ENCODE data around the gene FCF1. TPM values are rescaled to one million over a fixed set of nuclear protein-coding genes. Genes with fewer than 3 reads are reported as not detected.

FCF1 gene
- total RNA-seq (10 to 100 TPM; 65.8 to 66.8 TPM), polyA plus RNA-seq (10 to 100 TPM; 31.7 to 37.1 (median 34.7) TPM), total RNA-seq (38.1 to 85.2 (median 46.4) reads per million in 6 experiments)

DNA sequence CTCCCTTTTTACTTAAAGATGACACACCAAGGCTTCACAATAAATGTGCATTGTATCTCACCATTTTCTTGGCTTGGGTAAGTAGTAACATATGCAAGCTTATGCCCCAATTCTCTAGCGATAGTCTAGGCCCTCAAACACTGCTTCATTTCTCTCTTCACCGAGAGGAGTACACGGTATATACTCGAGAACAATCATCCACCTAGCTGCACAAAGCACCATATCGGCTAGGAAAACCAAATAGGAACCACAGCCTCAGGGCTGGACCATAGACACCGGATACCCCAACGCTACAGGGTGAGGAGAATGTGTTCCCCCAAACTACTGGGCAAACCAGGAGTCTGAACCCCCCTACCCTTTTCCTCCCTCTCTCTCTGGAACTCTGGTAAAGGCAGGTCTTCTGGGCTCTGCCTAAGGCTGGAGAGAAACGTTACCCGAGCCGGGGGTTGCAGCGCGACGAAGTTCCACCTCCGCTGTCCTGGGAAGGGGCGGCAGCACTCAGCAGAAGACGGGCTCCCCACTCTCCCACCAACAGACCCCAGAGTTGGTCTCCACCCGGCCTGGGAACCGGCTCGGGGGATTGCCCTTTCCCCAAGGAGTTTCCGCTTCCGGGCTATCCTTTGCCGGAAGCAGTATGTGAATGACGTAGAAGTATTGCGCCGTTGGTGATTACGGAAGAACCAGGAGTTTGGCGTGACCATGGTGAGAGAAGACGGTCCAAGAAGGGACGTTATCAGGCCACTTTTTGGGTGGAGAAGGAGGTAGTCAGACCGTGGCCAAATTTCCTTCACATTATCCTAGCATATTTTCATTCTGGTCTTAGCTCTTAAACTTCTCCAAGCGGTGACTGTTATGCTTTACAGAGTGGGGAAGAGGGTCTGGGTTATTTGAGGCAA lies at the start of gene FCF1, which contains the start of gene AREL1:
FCF1 (plus strand) TSS at position 646 of the 896 bp plus-strand sequence; CDS start at position 700, 54 bp downstream.
AREL1 (minus strand) TSS at position 582 of the 896 bp plus-strand sequence. CDS start 27,465 bp downstream, outside the sequence.
- DNase-seq (peak; percentile 60 to 90 (median 84)), ATAC-seq (peak; percentile 95)
- Mint-ChIP-seq H3K27me3 (no peaks in the 10 kb centered on the region), H3K4me3 (peak within 1 kb of the TSS; percentile 90 to 98 (median 96)), H3K27ac (peak within 1 kb of the TSS; percentile 95 to 99 (median 98)), H3K9me3 (no peaks in the 10 kb centered on the region), H3K36me3 (peaks cover 5 to 33% (median 10%) of the 10 kb centered on the region in 3 donors), H3K4me1 (peaks cover 21 to 67% (median 61%) of the 10 kb centered on the region in 4 donors)
- POLR2A ChIA-PET: interaction anchor here (0.9 to 1.4 kb wide), 4 partner anchors 9 to 104 kb away, joined by 3 to 5 read pairs (median 4); no protein-coding TSS in a partner anchor

DNA sequence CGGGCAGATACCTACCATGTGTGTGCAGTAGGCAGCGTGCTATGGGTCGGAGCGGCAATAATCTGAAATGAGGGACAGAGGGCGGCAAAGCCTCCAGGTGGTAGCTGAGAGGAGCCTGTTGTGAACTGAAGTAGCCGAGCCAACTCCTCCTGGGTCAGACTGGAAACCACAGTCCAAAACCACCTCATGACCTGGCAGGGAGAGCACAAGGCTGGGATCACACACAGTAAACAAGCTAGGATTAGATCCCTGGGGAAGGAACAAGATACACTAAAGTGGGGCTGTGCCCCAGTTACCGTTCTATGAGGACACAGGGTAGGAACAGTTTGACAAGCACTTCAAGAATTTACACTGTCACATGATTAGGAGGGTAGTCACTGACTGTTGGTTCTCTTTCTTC lies 49.1 kb upstream of the FCF1 start:
- POLR2A ChIA-PET: no interaction called here
- no peak overlapping the region for H3K4me3 Mint-ChIP-seq
- DNase-seq: no peak
- peak overlapping the region in 3 of 10 donors; percentile 37 to 71 (median 63) for H3K27ac Mint-ChIP-seq
- H3K27me3 Mint-ChIP-seq: no peaks in the 10 kb centered on the region
- ATAC-seq: no peak
- H3K9me3 Mint-ChIP-seq: no peaks in the 10 kb centered on the region
- H3K4me1 Mint-ChIP-seq: peaks cover 0 to 1% (median 0%) of the 10 kb centered on the region in 4 donors
- H3K36me3 Mint-ChIP-seq: peaks cover 7 to 87% (median 14%) of the 10 kb centered on the region in 3 donors

DNA sequence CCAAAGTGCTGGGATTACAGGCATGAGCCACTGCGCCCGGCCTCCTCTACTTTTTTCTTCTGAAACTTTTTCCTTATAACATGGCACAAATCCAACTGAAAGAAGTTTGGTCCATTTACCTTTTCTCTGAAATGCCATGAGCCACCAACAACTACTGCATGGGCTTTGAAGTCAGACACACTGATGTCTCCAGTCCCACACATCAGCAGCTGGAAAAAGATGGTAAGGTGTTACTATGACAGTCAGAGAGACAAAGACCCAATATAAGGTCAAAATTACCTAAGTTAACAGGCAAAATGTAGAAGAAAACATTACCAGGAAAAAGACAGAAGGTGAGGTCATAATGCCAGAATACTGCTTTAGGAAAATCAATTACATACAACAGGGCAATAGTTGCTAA lies 48.2 kb upstream of the FCF1 start:
- POLR2A ChIA-PET: no interaction called here
- Mint-ChIP-seq H3K27me3 (no peaks in the 10 kb centered on the region), H3K9me3 (no peaks in the 10 kb centered on the region), H3K4me1 (peaks cover 0 to 1% (median 0%) of the 10 kb centered on the region in 4 donors), H3K4me3 (no peak overlapping the region), H3K27ac (no peak overlapping the region), H3K36me3 (peaks cover 11 to 91% (median 22%) of the 10 kb centered on the region in 3 donors)
- ATAC-seq: no peak
- no peak for DNase-seq

GRCh38 chr14:74667758-74668157 lies 45.2 kb upstream of the FCF1 start:
- ATAC-seq (no peak), DNase-seq (no peak)
- POLR2A ChIA-PET: interaction anchor here (0.5 kb wide), 1 partner anchor 95 kb away, joined by 3 read pairs; no protein-coding TSS in a partner anchor
- H3K36me3 Mint-ChIP-seq: peaks cover 17 to 93% (median 32%) of the 10 kb centered on the region in 3 donors
- peak overlapping the region in 1 of 10 donors; percentile 53 for H3K27ac Mint-ChIP-seq
- H3K27me3 Mint-ChIP-seq: no peaks in the 10 kb centered on the region
- peaks cover 0 to 3% (median 0%) of the 10 kb centered on the region in 4 donors for H3K4me1 Mint-ChIP-seq
- H3K4me3 Mint-ChIP-seq: no peak overlapping the region
- H3K9me3 Mint-ChIP-seq: no peaks in the 10 kb centered on the region

DNA sequence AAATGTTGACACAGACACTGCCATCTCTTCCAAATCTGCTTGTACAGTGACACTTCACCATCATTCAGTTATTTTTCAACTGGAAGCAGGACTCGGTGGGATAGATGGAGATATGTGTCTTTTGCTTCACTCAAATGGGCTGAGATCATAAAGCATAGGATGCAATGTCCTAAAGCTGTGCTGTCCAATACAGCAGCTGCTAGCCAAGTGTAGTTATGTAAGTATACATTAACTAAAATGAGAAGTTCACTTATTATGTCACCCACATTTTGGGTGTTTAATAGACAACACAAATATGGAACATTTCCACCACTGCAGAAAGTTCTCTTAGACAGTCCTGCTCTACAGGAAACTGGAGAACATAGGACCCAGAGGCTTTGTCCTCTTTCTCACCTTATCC lies 43.7 kb upstream of the FCF1 start:
- ATAC-seq (no peak), DNase-seq (no peak)
- Mint-ChIP-seq H3K4me3 (no peak overlapping the region), H3K27ac (no peak overlapping the region), H3K9me3 (no peaks in the 10 kb centered on the region), H3K4me1 (peaks cover 0 to 3% (median 0%) of the 10 kb centered on the region in 4 donors), H3K27me3 (no peaks in the 10 kb centered on the region), H3K36me3 (peaks cover 10 to 93% (median 35%) of the 10 kb centered on the region in 3 donors)
- POLR2A ChIA-PET: interaction anchor here (0.6 kb wide), 1 partner anchor 20 kb away, joined by 9 read pairs; no protein-coding TSS in a partner anchor

GRCh38 chr14:74669846-74670245 lies 43.1 kb upstream of the FCF1 start:
- Mint-ChIP-seq H3K4me3 (no peak overlapping the region), H3K27ac (peak overlapping the region in 1 of 10 donors; percentile 0), H3K9me3 (no peaks in the 10 kb centered on the region), H3K36me3 (peaks cover 10 to 91% (median 33%) of the 10 kb centered on the region in 3 donors), H3K4me1 (peaks cover 0 to 3% (median 0%) of the 10 kb centered on the region in 4 donors), H3K27me3 (no peaks in the 10 kb centered on the region)
- ATAC-seq (no peak), DNase-seq (no peak)
- POLR2A ChIA-PET: no interaction called here

DNA sequence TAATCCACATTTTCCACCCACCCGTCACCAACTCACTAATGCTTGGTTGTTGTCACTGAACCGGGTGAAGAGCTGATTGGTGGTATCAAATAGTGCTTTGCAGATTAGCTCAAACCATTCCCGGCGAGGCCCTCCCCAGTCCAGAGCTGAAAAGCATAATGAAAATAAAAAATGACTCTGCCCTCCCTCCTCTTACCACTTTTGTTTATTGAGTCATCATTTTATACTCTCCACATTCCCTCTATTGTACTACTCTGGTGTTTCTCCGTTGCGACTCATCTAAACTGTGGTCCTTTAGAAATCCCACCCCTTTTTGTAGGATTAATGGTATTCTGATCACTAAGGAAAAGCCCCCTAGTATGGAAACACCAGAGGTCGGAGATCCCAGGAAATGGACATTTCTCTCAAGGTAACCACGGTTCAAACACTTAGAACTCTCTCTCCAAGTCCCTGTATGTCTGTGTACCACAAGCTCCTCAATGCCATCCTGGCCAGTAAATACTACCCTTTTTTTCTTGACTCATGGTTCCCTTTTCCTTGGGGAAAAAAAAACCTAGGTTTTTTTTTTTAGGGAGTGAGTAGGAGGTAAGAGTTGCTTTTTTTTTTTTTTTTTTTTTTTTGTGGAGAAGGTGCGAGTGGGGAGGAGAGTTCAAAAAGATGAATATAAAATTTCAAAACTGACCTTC lies 42.1 kb upstream of the FCF1 start:
- ATAC-seq (no peak), DNase-seq (no peak)
- POLR2A ChIA-PET: no interaction called here
- Mint-ChIP-seq H3K9me3 (no peaks in the 10 kb centered on the region), H3K27me3 (no peaks in the 10 kb centered on the region), H3K36me3 (peaks cover 15 to 92% (median 35%) of the 10 kb centered on the region in 3 donors), H3K4me3 (no peak overlapping the region), H3K27ac (no peak overlapping the region), H3K4me1 (peaks cover 0 to 3% (median 0%) of the 10 kb centered on the region in 4 donors)

DNA sequence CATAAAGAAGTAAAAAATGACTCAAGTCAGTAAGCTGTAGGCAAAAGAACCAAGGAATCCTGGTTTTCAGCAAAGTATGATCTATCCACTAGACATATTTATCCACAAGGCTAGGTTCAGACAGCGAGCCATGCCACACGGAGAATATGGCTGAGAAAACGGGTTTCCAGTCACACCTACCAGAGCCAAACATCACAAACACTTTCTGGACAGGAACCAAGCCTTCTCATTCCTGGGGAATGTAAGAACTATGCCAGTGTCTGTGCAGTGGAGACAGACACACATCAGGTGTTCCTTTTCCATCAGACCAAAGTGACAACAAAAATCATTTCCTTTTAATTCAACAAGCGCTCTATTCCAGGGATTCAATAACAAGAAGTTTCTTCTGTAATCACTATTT lies 41.2 kb upstream of the FCF1 start:
- H3K36me3 Mint-ChIP-seq: peaks cover 15 to 91% (median 41%) of the 10 kb centered on the region in 3 donors
- no peak for ATAC-seq
- no peak for DNase-seq
- H3K27me3 Mint-ChIP-seq: no peaks in the 10 kb centered on the region
- H3K27ac Mint-ChIP-seq: no peak overlapping the region
- peaks cover 0 to 3% (median 0%) of the 10 kb centered on the region in 4 donors for H3K4me1 Mint-ChIP-seq
- POLR2A ChIA-PET: no interaction called here
- no peaks in the 10 kb centered on the region for H3K9me3 Mint-ChIP-seq
- H3K4me3 Mint-ChIP-seq: no peak overlapping the region

GRCh38 chr14:74673768-74674167 lies 39.2 kb upstream of the FCF1 start:
- peaks cover 15 to 87% (median 41%) of the 10 kb centered on the region in 3 donors for H3K36me3 Mint-ChIP-seq
- H3K4me3 Mint-ChIP-seq: no peak overlapping the region
- H3K27ac Mint-ChIP-seq: no peak overlapping the region
- peaks cover 0 to 2% (median 0%) of the 10 kb centered on the region in 4 donors for H3K4me1 Mint-ChIP-seq
- ATAC-seq: no peak
- no peak for DNase-seq
- H3K27me3 Mint-ChIP-seq: no peaks in the 10 kb centered on the region
- H3K9me3 Mint-ChIP-seq: no peaks in the 10 kb centered on the region
- POLR2A ChIA-PET: no interaction called here

- POLR2A ChIA-PET: no interaction called here
- H3K9me3 Mint-ChIP-seq: no peaks in the 10 kb centered on the region
- peaks cover 10 to 85% (median 33%) of the 10 kb centered on the region in 3 donors for H3K36me3 Mint-ChIP-seq
These were observed 37.7 kb upstream of the FCF1 start for GRCh38 chr14:74675219-74675618.

DNA sequence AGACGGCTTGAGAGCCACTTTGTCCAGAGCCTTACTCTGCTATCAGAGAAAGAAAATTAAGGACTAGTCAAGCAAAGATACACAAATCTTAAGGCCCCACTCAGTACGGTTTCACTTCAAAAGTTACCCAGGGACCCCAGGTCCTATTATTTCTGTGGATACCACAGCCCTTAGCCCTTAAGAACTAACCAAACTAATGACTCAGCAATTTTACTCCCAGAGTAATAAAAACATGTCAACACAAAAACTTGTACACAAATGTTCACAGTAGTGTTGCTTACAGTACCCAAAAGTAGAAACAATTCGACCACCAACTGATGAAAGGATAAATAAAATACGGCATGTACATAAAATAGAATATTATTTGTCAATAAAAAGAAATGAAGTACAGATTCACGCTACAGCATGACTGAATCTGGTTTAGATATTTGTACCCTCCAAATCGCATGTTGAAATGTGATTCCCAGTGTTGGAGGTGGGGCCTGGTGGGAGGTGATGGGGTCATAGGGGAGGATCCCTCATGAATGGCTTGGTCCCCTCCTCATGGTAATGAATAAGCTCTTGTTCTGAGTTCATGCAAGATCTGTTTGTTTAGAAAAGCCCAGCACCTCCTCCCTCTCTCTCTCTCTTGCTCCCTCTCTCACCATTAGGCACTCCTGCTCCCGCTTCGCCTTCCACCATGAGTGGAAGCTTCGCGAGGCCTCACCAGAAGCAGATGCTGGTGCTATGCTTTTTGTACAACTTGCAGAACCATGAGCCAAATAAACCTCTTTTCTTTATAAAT lies 30.6 kb upstream of the FCF1 start:
- H3K36me3 Mint-ChIP-seq: peaks cover 0 to 71% (median 19%) of the 10 kb centered on the region in 3 donors
- POLR2A ChIA-PET: no interaction called here

More at GRCh38 chr14:74675219-74675618, 37.7 kb upstream of the FCF1 start:
- no peak overlapping the region for H3K27ac Mint-ChIP-seq
- H3K4me3 Mint-ChIP-seq: no peak overlapping the region
- no peaks in the 10 kb centered on the region for H3K27me3 Mint-ChIP-seq
- ATAC-seq (no peak), DNase-seq (no peak)
- peaks cover 0 to 3% (median 0%) of the 10 kb centered on the region in 4 donors for H3K4me1 Mint-ChIP-seq

GRCh38 chr14:74683406-74683805 lies 29.5 kb upstream of the FCF1 start:
- DNase-seq (no peak), ATAC-seq (peak; percentile 33 to 42)
- POLR2A ChIA-PET: interaction anchor here (1.7 kb wide), 1 partner anchor 65 kb away, joined by 4 read pairs; no protein-coding TSS in a partner anchor
- peak overlapping the region; percentile 39 to 91 (median 83) for H3K27ac Mint-ChIP-seq
- peak overlapping the region in 6 of 10 donors; percentile 8 to 47 (median 26) for H3K4me3 Mint-ChIP-seq
- H3K9me3 Mint-ChIP-seq: no peaks in the 10 kb centered on the region
- H3K4me1 Mint-ChIP-seq: peaks cover 24 to 35% (median 33%) of the 10 kb centered on the region in 4 donors
- H3K27me3 Mint-ChIP-seq: no peaks in the 10 kb centered on the region
- H3K36me3 Mint-ChIP-seq: peaks cover 0 to 71% (median 20%) of the 10 kb centered on the region in 3 donors

More for the DNA sequence above, 30.6 kb upstream of the FCF1 start:
- Mint-ChIP-seq H3K4me1 (peaks cover 22 to 35% (median 30%) of the 10 kb centered on the region in 4 donors), H3K27ac (peak overlapping the region in 9 of 10 donors; percentile 35 to 91 (median 60)), H3K4me3 (no peak overlapping the region), H3K27me3 (no peaks in the 10 kb centered on the region), H3K9me3 (no peaks in the 10 kb centered on the region)
- no peak for ATAC-seq
- DNase-seq: no peak
